Stimulated activated CD8-positive, alpha-beta memory T cell treated with anti-CD3 and anti-CD28 coated beads, Interleukin-2, amount 100 ng/mL, for 48 hours (primary cell): ENCODE results near the gene F12.

ENCODE experiments used
- DNase-seq, 2 donors: peaks; one replicate each; pipeline ENCODE4 v3.0.0-alpha.2; 2020; ENCODE audit warnings: low read depth in 2 of 2

F12 gene

DNA sequence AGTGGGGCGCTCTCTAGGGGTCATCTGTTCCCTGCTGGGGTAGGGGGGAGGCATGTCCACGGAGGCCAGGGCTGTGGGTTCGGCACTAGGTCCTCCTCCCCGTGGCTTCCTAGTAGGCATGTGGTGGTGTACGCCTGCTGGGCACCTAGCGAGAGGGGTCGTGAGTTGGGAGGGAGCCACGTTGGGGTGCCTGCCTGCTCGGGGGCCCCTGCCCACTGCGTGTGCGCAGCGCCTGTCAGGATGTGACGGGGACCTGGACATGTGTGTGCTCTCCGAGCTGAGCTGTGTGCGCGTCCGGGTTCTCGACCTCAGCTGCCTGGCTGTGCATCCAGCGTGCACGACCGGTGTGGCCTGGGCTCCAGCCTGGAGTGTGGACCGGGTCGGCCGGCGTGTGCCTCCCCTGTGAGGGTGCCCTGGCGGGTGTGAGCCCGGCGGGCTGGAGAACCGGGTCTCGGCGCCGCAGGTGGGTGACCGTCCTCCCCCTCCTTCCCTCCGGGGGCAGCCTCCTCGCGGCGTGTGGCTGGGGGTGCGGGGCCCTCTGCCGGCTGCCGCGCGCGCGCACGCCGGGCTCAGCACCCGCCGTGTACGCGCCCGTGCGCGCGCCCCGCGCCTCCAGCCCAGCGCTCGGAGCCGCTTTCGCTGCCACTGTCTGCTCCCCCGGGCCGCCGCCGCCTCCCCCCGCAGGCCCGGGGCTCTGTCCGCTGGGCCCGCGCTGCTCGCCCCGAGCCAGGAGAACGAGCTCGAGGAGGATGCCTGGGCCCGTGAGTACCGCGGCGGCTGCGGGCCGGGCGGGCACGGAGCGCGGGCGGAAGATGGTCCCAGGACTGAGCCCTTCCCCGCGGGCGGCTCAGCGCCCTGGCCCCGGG is 37.1 kb upstream of the F12 start, which contains the start of gene PRR7:
Gene PRR7 (plus strand): TSS at position 615 of the 866 bp plus-strand sequence. CDS start 8,254 bp downstream, outside the sequence.
- DNase-seq: peak; percentile 58 to 59

DNA sequence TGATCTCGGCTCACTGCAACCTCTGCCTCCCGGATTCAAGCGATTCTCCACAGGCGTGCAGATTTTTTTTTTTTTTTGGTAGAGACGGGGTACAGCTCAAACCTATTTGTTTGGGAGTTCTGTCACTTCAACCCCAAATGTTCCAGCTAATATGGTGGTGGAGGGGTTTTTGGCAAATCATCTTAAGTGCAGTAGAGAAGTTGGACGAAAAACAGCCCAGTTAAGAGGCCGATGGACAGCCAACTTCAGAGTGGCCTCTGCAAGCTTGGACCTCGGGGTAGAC is 36.5 kb upstream of the F12 start:
- no peak for DNase-seq

- no peak for DNase-seq
Observed at GRCh38 chr5:177445052-177445916, 35.9 kb upstream of the F12 start.

DNA sequence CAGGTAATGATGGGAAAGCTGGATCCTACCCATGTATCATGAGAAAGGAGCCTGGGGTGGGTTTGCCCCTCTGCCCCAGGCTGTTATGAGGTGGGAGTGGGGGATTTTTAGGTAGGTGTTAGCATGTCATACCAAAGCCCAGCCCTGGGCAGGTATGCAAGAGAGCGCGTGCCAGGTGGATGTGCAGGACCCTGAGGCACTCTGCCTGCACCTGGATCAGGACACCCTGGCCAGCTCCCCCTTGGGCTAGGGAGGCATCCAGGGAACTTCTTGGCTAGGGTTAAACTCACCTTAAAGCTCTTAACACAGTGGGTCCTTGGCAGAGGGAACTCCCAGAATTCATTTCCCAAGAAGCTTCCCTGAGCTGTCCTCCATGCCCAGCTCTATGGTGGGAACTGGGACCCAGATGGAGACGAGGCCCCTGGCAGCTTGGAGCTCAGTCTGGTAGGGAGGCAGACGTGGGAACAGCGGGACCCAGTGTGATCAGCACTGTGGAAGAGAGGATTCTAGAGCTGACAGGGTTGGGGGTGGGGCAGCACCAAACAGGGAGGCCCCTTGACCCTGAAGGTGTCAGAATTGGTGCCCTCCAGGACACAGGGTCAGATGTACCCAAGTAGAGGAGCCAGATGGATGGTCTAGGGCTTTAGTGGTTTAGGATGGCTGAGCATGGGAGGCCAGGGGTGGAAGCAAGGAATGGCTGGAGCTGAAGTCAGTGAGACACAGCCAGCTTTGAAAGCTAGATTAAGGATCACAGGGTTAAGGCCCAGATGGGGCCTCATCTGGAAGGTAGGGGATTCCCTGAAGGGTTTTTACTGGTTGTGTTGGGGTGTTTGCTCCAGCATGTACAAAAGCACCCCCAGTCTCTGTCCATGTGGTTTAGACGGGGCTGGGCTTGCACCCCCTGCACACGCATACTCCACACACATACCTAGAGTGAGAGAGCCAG is 35.0 kb upstream of the F12 start:
- no peak for DNase-seq

DNA sequence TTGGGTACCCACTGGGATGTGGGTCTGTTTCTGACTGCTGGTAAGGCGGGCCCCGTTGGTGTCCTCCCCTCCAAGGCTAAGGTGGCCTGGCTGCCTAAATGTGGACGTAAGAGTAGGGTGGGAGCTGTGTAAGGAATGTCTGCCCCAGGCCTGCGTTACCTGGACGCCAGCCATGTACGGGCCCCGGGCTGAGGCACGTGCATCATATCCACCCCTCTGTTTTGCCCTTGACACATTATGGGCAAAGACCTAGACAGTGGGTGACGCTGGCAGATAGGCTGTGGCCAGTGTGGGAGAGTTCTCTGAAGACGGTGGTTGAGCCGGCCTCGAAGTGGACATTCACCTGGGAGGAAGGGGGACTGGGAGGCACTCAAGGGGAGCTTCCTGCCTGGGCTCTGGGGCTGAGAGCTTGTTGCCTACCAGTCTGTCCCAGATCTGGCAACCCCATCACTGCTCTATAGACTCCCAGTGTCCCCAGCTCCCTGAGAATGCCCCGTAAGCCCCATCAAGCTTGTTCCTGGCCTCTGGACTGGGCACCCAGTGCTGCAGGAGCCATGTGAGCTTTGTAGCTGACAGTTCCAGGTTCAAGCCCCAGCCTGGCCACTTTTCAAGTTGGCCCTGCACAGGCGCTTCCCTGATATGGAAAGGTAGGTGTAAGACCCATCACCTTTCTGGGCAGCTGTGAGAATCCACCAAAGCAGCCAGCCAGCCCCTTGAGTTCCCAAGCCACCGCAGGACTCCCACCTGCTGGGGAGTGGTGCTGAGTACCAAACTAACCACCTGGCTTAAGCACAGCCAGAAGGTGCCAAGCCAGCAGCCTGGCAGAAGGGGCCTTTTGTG is 34.0 kb upstream of the F12 start:
- no peak for DNase-seq

- no peak for DNase-seq
Observed at GRCh38 chr5:177442066-177442826, 32.9 kb upstream of the F12 start.

DNA sequence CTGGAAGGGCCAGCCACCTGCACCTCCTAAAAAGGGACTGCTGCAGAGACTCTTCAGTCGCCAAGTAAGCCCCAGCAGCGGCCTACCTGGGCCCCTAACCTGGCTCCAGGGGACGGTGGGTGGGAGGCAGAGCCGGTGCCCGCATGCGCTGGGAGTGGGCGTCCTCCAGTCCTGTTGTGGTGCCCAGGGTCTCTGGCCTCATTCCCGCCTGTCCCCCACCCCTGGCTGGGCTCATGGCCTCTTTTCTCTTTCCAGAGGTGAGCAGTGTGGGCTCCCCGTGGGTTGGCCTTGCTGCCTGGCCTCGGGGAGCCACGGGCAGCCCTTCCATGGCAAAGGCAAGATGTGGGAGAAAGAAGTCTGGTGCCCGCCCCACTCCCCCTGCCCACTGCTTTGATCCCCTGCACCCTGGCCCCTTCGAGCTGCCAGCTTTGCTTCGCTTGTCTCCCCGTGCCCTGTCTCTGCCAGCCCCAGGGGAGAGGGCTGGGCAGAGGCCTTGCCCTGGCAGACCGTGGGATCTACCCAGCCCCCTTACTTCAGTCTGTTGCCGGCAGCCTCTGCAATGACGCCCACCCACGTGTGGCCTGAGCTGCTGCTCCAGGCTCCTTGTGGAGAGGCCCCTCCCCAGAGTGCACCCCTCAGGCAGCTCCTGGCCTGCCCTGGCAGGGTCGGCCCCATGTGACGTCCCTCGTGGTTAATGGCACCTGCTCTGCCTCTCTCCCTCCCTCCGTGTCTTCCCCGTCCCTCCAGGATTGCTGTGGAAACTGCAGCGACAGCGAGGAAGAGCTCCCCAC is 31.8 kb upstream of the F12 start:
- no peak for DNase-seq

DNA sequence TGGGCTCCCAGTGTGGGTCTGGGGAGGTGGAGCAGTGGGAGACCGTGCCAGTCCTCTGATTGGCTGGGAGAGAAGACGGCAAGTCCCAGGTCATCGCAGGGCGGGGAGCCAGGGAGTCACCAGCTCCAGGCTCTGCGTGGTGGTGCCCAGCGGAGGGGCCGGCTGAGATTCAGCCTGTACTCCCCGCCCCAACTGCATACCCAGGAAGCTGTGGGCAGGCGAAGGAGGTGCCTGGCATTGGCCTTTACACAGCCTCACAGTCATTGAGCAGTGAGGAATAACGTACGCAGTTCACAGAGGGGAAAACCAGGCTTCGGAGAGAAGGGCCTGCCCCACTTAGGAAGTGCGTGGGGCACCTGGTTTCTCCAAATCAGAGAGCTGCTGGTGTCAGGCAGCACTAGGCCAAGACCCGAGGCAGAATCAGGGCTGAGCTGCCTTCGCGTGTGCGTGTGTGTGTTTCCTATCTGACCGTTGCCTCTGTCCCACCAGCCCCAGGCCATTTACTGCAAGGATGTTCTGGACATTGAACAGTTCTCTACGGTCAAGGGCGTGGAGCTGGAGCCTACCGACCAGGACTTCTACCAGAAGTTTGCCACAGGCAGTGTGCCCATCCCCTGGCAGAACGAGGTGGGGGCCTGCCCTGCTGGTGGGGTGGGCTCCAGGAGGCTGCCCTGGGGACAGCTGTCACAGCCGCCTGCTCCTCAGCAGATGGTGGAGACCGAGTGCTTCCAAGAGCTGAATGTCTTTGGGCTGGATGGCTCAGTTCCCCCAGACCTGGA is 31.0 kb upstream of the F12 start:
- no peak for DNase-seq

GRCh38 chr5:177439518-177440053 is 30.2 kb upstream of the F12 start:
- DNase-seq: no peak

- no peak for DNase-seq
Observed at GRCh38 chr5:177438468-177438867, 29.1 kb upstream of the F12 start.

GRCh38 chr5:177437623-177438022 is 28.3 kb upstream of the F12 start:
- no peak for DNase-seq

GRCh38 chr5:177435847-177436536 is 26.6 kb upstream of the F12 start:
- DNase-seq: no peak

DNA sequence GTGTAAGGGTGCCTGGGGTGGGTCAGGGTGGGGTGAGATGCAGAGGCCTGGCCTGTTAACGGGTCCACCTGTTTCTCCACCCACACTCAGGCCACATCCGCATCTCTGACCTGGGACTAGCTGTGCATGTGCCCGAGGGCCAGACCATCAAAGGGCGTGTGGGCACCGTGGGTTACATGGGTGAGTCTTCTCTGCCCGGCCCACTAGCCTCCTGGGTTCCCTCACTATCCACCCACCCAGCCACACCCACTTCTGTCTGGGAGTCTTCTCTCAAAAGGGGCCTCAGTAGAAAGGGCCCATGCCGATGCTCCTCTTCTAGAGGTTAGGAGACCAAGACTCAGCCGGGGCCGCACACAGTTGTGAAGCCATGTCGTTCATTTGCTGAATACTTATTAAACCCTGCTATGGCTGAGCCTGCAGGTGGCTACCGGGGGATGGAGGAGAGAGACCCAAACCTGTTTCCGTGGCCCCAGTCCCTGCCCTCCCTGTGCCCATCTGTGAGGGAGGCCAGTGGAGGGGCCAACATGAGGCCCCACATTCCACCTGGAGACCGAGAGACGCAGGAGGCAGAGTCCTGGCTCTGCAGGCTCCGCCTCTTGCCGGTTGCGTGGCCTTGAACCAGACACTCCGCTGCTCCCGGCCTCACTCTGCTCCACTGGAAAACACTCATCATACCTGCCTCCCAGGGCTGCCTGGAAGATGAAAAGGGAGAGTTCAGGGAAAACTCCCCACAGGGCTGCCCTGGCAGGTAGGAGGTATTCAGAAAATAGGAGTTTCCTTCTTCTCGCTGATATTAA is 25.8 kb upstream of the F12 start:
- DNase-seq: no peak

DNA sequence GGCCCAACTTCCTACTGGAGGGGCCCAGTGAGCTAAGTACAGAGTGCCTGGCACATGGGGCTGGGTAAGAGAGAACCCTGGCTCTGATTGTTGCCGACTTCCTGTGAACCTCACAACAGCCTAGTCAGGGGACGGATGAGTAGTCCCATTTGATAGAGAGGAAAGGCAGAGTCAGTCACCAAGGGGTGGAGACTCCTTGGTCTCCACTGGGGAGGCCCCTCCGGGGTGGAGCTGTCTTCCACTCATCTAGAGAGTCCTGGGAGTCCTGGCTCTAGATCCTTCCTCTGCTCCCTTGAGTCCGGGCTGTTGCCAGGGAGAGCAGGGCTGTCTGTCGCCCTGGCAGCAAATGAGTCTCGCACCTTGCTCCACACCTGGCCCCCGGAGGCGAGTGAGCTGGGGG is 25.1 kb upstream of the F12 start:
- peak in 1 of 2 donors; percentile 53 for DNase-seq

DNA sequence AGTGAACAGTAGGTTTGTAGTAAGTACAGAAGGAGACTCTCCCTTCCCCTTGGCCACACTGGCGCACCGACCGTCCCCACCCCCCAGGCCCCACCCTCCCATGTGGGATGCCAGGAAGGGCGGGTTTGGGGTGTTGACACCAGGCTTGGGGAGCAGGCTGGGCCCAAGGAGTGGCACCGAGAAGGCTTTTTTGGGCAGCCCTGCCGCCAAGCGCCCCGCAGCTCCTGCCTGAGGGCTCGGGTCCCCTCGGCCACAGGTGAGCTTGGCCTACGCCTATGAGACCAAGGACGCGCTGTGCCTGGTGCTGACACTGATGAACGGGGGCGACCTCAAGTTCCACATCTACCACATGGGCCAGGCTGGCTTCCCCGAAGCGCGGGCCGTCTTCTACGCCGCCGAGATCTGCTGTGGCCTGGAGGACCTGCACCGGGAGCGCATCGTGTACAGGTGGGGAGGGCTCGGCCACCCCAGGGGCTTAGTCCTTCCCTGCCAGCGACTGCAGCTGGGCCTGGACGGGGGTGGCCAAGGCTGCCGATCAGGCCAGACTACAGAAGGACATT is 24.4 kb upstream of the F12 start:
- no peak for DNase-seq

DNA sequence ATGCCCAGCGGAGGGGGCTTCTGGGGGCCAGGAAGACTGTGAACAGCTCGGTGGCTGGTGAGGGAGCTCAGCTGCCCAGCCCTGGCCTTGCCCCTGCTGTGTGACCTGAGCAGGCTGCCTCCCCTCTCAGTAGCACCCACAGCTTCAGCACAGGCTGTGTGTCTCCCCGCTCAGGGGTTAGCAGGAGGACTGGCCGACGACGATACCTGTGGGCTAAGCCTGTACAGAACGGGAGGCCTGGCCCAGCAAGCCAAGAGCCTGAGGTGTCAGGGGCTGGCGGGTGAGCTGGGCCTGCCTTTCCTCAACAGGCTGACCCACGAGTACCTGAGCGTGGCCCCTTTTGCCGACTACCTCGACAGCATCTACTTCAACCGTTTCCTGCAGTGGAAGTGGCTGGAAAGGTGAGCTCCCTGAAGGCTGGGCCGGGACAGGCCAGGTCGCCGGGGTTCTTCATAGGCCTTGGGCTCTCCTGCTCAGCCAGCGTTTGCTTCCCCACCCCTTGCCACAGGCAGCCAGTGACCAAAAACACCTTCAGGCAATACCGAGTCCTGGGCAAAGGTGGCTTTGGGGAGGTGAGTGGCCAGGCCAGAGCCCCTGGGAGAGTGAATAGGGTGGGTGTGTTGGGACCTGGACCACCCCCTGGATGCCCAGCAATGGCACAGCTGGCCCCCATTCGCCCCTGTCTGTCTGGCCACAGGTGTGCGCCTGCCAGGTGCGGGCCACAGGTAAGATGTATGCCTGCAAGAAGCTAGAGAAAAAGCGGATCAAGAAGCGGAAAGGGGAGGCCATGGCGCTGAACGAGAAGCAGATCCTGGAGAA is 23.7 kb upstream of the F12 start:
- no peak for DNase-seq
